Endothelial cell of hepatic sinusoid (primary cell): ENCODE results near the gene CDKN2AIPNL.
"Not testable (repeated sequence)": the region's sequence is repeated elsewhere in the genome, so short reads cannot be mapped to it uniquely, and the experiment has no call there.

Experiments used
- in situ Hi-C: cut with HindIII; loops from 2 replicates; pipeline ENCODE4 v1.10.0; 2017; ENCODE audit warnings: low sequenced_read_pairs

Gene CDKN2AIPNL

GRCh38 chr5:134438721-134439123, 27.0 kb upstream of the CDKN2AIPNL start:
- in situ Hi-C loops: no loop called here

GRCh38 chr5:134437847-134438581, 26.3 kb upstream of the CDKN2AIPNL start:
- in situ Hi-C loops: no loop called here

DNA sequence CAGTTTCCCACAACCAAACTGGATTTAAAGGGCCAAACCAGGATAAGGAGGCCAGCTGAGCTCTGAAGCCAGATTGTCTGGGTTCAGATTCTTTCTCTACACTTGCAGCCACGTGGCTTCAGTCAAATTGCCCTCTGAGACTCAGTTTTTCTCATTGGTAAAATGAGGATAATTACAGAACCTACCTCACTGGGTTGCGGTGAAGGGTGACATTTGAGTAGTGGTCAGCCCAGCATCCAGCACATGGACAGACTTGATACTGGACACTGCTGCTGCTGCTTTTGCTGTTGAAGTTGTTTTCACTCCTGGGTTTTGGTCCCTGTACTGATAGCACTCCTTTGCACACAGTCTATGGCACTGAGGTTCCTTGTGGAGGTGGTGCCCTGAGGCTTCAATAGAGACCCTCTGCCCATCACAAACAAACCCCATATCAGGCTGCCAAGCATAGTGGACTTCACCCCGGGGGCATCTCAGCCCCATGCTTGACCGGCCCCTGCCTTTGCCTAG, 25.7 kb upstream of the CDKN2AIPNL start:
- in situ Hi-C loops: no loop called here

GRCh38 chr5:134436523-134437339, 25.1 kb upstream of the CDKN2AIPNL start:
- in situ Hi-C loops: no loop called here

- in situ Hi-C loops: no loop called here
Observed at GRCh38 chr5:134435560-134435959, 23.9 kb upstream of the CDKN2AIPNL start.

GRCh38 chr5:134432677-134433359, 21.1 kb upstream of the CDKN2AIPNL start:
- in situ Hi-C loops: no loop called here

DNA sequence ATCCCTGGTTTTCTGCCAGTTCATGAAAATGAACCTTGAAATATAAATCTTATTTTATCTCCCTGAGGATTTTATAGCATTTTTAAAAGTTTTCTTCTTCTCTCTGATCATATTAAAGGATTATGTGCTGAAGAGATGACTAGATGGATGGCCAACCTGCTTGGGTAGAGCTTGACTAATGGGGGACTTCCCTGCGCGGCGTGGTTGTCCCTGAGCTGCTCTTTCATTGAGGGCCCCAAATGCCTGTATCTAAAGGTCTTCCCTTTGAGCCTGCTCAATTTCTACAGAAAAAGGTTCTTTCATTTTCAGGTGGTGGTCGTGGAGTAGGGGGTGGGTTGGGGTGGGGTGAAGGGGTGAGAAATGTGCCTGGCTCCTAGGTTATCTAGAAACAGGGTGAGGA, 20.5 kb upstream of the CDKN2AIPNL start:
- in situ Hi-C loops: no loop called here

- in situ Hi-C loops: no loop called here
Observed at GRCh38 chr5:134430001-134430569, 18.4 kb upstream of the CDKN2AIPNL start.

GRCh38 chr5:134427540-134428041, 15.9 kb upstream of the CDKN2AIPNL start:
- in situ Hi-C loops: no loop called here

GRCh38 chr5:134426361-134426760, 14.7 kb upstream of the CDKN2AIPNL start:
- in situ Hi-C loops: no loop called here

- in situ Hi-C loops: no loop called here
Observed at GRCh38 chr5:134423376-134423775, 11.7 kb upstream of the CDKN2AIPNL start.

DNA sequence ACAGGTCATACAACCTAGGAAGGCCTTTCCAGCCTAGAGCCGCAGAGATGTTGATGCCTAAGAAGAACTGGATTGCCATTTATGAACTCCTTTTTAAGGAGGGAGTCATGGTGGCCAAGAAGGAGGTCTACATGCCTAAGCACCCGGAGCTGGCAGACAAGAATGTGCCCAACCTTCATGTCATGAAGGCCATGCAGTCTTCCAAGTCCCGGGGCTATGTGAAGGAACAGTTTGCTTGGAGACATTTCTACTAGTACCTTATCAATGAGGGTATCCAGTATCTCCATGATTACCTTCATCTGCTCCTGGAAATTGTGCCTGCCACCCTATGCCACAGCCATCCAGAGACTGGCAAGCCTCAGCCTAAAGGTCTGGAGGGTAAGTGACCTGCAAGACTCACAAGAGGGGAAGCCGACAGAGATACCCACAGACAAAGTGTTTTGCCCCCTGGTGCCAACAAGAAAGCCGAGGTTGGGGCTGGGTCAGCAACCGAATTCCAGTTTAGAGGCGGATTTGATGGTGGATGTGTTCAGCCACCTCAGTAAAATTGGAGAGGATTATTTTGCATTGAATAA, 11.2 kb upstream of the CDKN2AIPNL start:
- in situ Hi-C loops: no loop called here

- in situ Hi-C loops: not testable (repeated sequence)
Observed at GRCh38 chr5:134421038-134421437, 9.4 kb upstream of the CDKN2AIPNL start.

DNA sequence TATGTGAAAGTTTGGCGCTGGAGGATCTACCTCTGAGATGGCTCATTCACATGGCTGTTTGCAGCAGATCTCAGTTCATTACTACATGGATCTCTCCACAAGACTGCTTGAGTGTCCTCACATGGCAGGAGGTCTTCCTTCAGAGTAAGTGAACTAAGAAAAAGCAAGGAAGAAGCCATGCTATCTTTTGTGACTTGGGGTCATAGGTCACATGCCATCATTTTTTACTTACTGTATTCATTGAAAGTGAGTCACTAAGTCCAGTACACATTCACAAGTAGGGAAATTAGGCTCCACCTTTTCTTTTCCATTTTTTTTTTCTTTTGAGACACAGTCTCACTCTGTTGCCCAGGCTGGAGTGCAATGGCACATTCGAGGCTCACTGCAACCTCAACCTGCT, 8.7 kb upstream of the CDKN2AIPNL start:
- in situ Hi-C loops: no loop called here

DNA sequence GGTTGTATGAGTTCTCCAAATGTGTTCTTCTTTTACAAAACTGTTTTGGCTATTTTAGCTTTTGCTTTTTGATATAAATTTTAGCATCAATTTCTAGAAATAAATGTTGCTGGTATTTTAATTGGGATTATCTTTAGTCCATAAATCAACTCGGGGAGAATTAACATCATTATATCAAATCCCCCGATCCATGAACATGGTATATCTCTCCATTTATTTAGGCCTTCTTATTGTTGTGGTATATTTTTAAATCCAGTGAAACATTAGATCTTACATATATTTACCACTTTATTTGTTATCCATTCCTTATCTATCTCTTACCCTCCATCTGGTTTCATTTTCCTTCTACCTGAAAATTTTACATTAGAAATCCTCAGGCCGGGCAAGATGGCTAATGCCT, 7.3 kb upstream of the CDKN2AIPNL start:
- in situ Hi-C loops: no loop called here

- in situ Hi-C loops: no loop called here
Observed at GRCh38 chr5:134417707-134418106, 6.0 kb upstream of the CDKN2AIPNL start.

DNA sequence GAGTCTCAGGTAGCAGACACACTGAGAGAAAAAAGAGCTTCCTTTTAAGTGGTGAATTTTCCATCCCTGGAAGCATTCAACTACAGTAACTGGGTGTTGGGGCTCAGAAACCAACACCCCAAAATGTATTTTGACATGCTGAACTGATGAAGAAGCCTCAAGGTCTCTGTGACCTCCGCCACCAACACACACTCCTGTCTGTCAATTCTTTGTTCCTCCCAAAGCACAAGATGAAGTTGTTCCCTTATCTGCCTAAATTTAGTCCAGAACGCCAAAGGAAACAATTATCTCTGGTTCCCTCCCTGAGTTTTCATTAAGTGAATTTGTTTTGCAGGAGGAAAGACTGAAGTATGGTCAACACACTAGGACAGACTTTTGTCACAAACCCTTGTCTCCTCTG, 1.4 kb upstream of the CDKN2AIPNL start:
- in situ Hi-C loops: no loop called here

GRCh38 chr5:134411228-134411545, 494 bp downstream of the CDKN2AIPNL start:
- in situ Hi-C loops: no loop called here

DNA sequence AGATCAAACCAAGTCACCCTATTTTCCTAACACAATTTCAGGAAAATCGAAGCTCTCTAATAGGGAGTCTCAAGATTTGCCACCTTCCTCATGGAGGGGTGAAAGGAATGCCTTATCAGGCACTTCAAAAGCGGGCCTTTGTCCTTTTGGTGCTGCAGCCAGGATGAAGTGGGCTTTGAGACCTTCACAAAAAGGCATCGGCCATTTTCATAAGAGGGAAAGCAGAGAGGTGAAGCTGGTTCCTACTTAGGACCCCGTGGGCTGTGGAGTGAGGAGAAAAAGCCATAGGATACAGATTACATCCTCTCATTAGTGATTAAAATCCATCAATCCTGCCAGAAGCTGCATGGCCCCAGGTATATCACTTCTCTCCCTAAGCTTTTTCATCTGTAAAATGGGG, 859 bp downstream of the CDKN2AIPNL start:
- in situ Hi-C loops: no loop called here

DNA sequence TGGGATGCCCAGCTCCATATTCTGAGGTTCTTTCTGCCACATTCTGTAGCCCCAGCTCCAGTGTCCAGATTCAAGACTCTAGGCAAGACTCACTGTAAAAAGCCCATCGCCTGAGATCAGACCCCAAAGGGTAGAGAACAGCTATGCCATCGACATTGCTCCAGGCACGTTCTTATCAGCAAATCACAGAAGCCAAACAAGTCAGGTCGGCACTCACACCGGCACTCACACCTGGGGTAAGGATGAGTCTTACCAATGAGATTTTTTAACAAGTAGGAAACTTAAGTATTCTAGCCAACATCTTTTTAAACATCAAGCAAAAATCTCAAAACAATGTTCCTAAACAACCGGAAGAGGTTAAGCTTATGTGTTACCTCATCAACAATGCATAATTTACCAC, 2.4 kb downstream of the CDKN2AIPNL start:
- in situ Hi-C loops: no loop called here

DNA sequence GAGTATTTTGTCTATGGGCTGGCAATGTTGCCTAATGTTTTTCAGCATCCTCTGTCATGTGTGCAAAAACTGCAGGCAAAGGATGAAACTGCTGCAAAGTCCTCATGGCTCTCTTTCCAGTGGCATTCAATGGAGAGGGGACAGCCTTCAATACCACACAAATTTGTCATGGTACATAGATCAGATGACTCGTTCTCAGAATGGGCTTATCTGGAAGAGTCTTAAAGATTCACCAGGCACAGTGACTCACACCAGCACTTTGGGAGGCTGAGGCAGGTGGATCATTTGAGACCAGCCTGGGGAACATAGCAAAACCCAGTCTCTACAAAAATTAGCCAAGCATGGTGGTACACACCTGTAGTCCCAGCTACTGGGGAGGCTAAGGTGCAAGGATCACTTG, 5.3 kb downstream of the CDKN2AIPNL start:
- in situ Hi-C loops: no loop called here
